Thoracic aorta (tissue), 2 donors: ENCODE results near the gene NDUFAF5. TPM values are rescaled to one million over a fixed set of nuclear protein-coding genes. Genes with fewer than 3 reads are reported as not detected.
"Not testable (repeated sequence)": the region's sequence is repeated elsewhere in the genome, so short reads cannot be mapped to it uniquely, and the experiment has no call there.

ENCODE experiments used
- ATAC-seq: fragments of 150-250 bp; one replicate; pipeline ENCODE4 v1.8.0; 2017; ENCODE audit warnings: low read depth; ENCODE audit not compliant: insufficient number of reproducible peaks, low FRiP score
- DNase-seq: peaks from one replicate; pipeline ENCODE4 v3.0.0-alpha.2; 2020; ENCODE audit warnings: low spot score
- H3K27ac ChIP-seq, 2 donors: fragments of 200-600 bp; sonication (generic); 1 replicate in 1 of 2; 2 replicates in 1 of 2; pipeline ENCODE4 v1.5.1; 2016; ENCODE audit warnings: mild to moderate bottlenecking in 2 of 2, moderate library complexity in 2 of 2
- H3K27me3 ChIP-seq: fragments of 200-600 bp; sonication (generic); replicated peaks from 2 replicates; pipeline ENCODE4 v1.6.0; 2016; ENCODE audit warnings: mild to moderate bottlenecking; ENCODE audit not compliant: insufficient read depth
- H3K36me3 ChIP-seq: fragments of 200-600 bp; sonication (generic); one replicate; pipeline ENCODE4 v1.5.1; 2016
- H3K4me1 ChIP-seq, 2 donors: fragments of 200-600 bp; sonication (generic); 1 replicate in 1 of 2; 2 replicates in 1 of 2; pipeline versions ENCODE4 v1.5.1 to v1.6.0; 2016; ENCODE audit warnings: low read depth in 2 of 2, mild to moderate bottlenecking in 1 of 2; ENCODE audit not compliant: control insufficient read depth in 1 of 2
- H3K4me3 ChIP-seq: fragments of 200-600 bp; sonication (generic); 2 replicates; pipeline ENCODE4 v1.5.1; 2016; ENCODE audit warnings: mild to moderate bottlenecking
- H3K9me3 ChIP-seq: fragments of 200-600 bp; sonication (generic); 2 replicates; pipeline ENCODE4 v1.5.1; 2016
- total RNA-seq, 2 donors: library from RNA; depleted of rRNA; stranded (reverse); fragments of >200 nt; gene quantifications; one replicate each; pipeline versions ENCODE4 v1.1.0 to v1.2.3, GENCODE V29; 2016
- TF ChIP-seq, protein P1 (sequence below): fragments of 200-600 bp; sonication (generic); IDR thresholded peaks from one replicate; pipeline ENCODE4 v1.5.1; 2019; ENCODE audit warnings: antibody characterized with exemption

Gene NDUFAF5
- total RNA-seq, 2 donors from 2014 or later = 5.3 to 8.1 TPM

DNA sequence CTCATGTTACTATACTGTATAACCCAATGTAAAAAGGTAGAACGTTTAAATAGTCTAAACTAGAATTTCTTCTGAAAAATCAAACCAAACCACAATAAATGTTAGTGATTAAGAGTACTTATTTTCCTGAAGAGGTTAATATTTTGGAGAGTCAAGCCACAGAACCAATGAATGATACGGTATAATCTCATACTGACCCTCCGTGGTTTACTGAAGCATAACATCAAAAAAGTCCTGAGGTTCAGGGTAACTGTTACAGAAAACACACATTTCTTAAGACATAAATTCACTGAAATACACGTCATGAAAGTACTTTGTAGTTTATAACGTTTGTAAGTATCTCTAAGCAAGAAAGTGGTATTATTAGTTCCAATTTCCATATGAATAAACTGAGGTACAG is 29.0 kb upstream of the NDUFAF5 start:
- Histone ChIP-seq H3K4me1 (peaks cover 9 to 11% of the 10 kb centered on the region in 2 donors), H3K9me3 (no peaks in the 10 kb centered on the region), H3K27ac (peak overlapping the region in 1 of 2 donors; percentile 58), H3K27me3 (no peaks in the 10 kb centered on the region), H3K4me3 (no peak overlapping the region), H3K36me3 (peaks cover 4% of the 10 kb centered on the region)
- TF ChIP-seq, protein P1, sequence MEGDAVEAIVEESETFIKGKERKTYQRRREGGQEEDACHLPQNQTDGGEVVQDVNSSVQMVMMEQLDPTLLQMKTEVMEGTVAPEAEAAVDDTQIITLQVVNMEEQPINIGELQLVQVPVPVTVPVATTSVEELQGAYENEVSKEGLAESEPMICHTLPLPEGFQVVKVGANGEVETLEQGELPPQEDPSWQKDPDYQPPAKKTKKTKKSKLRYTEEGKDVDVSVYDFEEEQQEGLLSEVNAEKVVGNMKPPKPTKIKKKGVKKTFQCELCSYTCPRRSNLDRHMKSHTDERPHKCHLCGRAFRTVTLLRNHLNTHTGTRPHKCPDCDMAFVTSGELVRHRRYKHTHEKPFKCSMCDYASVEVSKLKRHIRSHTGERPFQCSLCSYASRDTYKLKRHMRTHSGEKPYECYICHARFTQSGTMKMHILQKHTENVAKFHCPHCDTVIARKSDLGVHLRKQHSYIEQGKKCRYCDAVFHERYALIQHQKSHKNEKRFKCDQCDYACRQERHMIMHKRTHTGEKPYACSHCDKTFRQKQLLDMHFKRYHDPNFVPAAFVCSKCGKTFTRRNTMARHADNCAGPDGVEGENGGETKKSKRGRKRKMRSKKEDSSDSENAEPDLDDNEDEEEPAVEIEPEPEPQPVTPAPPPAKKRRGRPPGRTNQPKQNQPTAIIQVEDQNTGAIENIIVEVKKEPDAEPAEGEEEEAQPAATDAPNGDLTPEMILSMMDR = peak; percentile 36
- DNase-seq (no peak), ATAC-seq (no peak)

DNA sequence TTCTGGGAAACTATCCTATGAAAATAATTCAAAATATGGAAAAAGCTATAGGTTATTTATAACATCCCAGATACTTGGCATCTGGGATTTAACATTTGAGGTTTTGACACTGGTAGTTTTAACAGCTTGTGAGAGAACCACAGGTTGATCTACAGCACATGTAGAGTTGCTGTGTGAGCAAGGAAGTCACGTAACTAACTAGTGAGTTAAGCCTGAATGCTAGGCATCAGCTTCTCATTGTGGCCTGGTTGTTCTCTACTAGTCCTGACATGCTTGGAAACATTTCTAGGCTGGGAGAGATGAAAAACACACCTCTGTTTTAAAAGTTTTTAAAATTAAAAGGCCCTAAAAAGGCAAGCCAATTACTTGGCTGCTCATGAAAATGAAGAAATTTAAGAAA is 28.3 kb upstream of the NDUFAF5 start:
- H3K9me3 ChIP-seq = no peaks in the 10 kb centered on the region
- TF ChIP-seq, protein P1 = no peak
- no peak overlapping the region for H3K4me3 ChIP-seq
- peaks cover 4% of the 10 kb centered on the region for H3K36me3 ChIP-seq
- ATAC-seq (no peak), DNase-seq (no peak)
- H3K27ac ChIP-seq = peak overlapping the region in 1 of 2 donors; percentile 58
- H3K4me1 ChIP-seq = peaks cover 9 to 11% of the 10 kb centered on the region in 2 donors
- no peaks in the 10 kb centered on the region for H3K27me3 ChIP-seq

DNA sequence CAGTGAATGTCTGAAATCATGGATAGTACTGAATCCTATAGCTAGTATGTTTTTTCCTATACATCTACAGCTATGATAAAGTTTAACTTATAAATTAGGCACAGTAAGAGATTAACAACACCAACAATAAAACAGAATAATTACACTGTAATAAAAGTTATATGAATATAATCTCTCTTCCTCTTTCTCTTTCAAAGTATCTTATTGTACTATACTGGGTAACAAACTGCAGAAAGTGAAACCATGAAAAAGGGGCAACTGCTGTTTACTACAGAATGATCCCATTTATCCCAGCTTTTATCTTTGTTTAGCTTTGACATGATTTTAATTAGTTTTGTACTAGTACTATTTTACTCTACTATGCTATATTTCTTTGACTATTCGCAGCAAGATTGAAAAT is 25.9 kb upstream of the NDUFAF5 start:
- Histone ChIP-seq H3K4me1 (peaks cover 9 to 11% of the 10 kb centered on the region in 2 donors), H3K9me3 (no peaks in the 10 kb centered on the region), H3K27me3 (no peaks in the 10 kb centered on the region), H3K36me3 (peaks cover 4% of the 10 kb centered on the region), H3K27ac (no peak overlapping the region), H3K4me3 (no peak overlapping the region)
- TF ChIP-seq, protein P1 = no peak
- DNase-seq (no peak), ATAC-seq (no peak)

DNA sequence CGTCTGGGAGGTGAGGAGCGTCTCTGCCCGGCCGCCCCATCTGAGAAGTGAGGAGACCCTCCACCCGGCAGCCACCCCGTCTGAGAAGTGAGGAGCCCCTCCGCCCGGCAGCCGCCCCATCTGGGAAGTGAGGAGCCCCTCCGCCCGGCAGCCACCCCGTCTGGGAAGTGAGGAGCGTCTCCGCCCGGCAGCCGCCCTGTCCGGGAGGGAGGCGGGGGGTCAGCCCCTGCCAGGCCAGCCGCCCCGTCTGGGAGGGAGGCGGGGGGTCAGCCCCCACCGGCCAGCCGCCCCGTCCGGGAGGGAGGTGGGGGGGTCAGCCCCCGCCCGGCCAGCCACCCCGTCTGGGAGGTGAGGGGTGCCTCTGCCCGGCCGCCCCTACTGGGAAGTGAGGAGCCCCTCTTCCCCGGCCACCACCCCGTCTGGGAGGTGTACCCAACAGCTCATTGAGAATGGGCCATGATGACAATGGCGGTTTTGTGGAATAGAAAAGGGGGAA is 24.3 kb upstream of the NDUFAF5 start:
- not testable (repeated sequence) for H3K9me3 ChIP-seq, H3K27me3 ChIP-seq, ATAC-seq, H3K4me3 ChIP-seq, H3K36me3 ChIP-seq, H3K27ac ChIP-seq, DNase-seq
- peaks cover 9 to 11% of the 10 kb centered on the region in 2 donors for H3K4me1 ChIP-seq

DNA sequence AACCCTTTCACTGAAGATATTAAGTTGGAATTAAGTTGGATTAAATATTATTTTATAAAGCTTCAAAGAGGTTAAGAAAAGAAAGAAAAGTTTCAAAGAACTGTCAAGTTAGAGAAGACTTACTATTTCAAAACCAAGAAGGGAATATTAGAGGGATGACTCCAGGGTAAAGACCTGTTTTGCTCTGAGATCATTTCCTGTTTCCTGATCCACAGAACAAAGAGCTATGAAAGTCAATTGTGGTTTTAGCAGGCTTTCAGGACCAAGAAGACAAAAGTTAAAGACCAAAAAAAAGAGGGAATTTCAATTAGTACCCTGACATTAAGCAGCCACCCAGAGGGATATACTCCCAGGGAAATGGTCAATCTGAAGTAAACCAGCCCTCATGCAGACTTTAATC is 19.5 kb upstream of the NDUFAF5 start:
- Histone ChIP-seq H3K27ac (no peak overlapping the region), H3K36me3 (peaks cover 29% of the 10 kb centered on the region), H3K4me1 (no peaks in the 10 kb centered on the region), H3K4me3 (no peak overlapping the region), H3K27me3 (no peaks in the 10 kb centered on the region), H3K9me3 (no peaks in the 10 kb centered on the region)
- ATAC-seq = no peak
- DNase-seq = no peak
- TF ChIP-seq, protein P1 = no peak

DNA sequence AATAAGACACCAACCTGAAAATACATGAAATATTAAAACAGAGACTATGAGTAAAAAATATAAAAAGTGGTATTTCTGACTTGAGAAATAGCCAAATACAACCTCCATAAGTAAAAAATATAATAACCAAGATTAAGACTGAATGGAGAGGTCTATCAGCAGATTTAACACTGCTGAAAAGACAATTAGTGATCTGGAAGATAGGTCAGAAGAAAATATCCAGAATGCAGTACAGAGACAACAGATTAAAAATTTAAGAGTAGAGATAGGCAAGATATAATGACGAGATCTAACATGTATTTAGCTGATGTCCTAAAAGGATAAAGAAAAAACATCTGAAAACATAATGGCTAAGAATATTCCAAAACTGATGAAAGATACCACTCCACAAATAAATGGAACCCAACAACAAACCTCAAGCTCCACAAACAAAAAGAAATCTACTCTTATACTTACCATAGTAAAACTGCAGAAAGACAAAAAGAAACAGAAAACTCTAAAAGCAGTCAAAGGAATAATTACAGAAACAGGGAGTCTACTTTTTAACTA is 18.9 kb upstream of the NDUFAF5 start:
- Histone ChIP-seq H3K27me3 (no peaks in the 10 kb centered on the region), H3K4me3 (no peak overlapping the region), H3K27ac (no peak overlapping the region), H3K4me1 (no peaks in the 10 kb centered on the region), H3K9me3 (no peaks in the 10 kb centered on the region), H3K36me3 (peaks cover 34% of the 10 kb centered on the region)
- no peak for ATAC-seq
- TF ChIP-seq, protein P1 = no peak
- no peak for DNase-seq
